ENCODE measurements around the gene PAM16. TPM values are rescaled to one million over a fixed set of nuclear protein-coding genes. Genes with fewer than 3 reads are reported as not detected.

PAM16 gene
- total and polyA plus RNA-seq, 2 of the 8 experiments (the other 6 are each of a cell fraction or from before 2014, with no cell fraction given), result 78.3 to 198 TPM

- no peak for TF ChIP-seq CHD7 (IDR thresholded peaks at IDR 0.05; ENCODE audit: insufficient replicate concordance, low read length)
- TF ChIP-seq RNF2 (IDR thresholded peaks at IDR 0.05; ENCODE audit: borderline replicate concordance, low read depth, low read length, missing control alignments, poor library complexity, severe bottlenecking), result no peak
- no peak for TF ChIP-seq SIRT6 (IDR thresholded peaks at IDR 0.05; ENCODE audit: low read length)
- TF ChIP-seq POU5F1 (IDR thresholded peaks at IDR 0.05; ENCODE audit: low read depth, low read length), result no peak
- TF ChIP-seq GTF2F1 (IDR thresholded peaks at IDR 0.05; ENCODE audit: borderline replicate concordance, low read depth, low read length), result no peak
- no peak for TF ChIP-seq HDAC2 (IDR thresholded peaks at IDR 0.05; ENCODE audit: borderline replicate concordance in 1 of 2, low read depth in 2 of 2, low read length in 2 of 2)
- TF ChIP-seq PHF8 (conservative IDR thresholded peaks at IDR 0.05; ENCODE audit: low read depth, low read length), result no peak
- TF ChIP-seq BACH1 (IDR thresholded peaks at IDR 0.05; ENCODE audit: low read length), result no peak
- no peak for TF ChIP-seq JUN (IDR thresholded peaks at IDR 0.05; ENCODE audit: low read depth, low read length)
- TF ChIP-seq E2F6 (IDR thresholded peaks at IDR 0.05), result no peak
- TF ChIP-seq KDM4A (IDR thresholded peaks at IDR 0.05; ENCODE audit: low read depth, low read length, severe bottlenecking), result no peak
Observed at GRCh38 chr16:4339455-4339854, 11.7 kb downstream of the PAM16 start (continued).
